Keratinocyte (primary cell): ENCODE data around the gene PIK3CD. TPM values are rescaled to one million over a fixed set of nuclear protein-coding genes. Genes with fewer than 3 reads are reported as not detected.

ENCODE experiments used
- DNase-seq: peaks from one replicate; pipeline ENCODE4 v3.0.0-alpha.2; 2011; ENCODE audit warnings: low read depth, missing footprints, low spot score
- FAIRE-seq: peaks from 2 replicates; lab custom pipeline; 2011; peaks lifted over from hg19 to GRCh38; lab: Jason Lieb, UNC
- H2AFZ ChIP-seq: 2 replicates; pipeline ENCODE4 v1.6.0; 2012; ENCODE audit warnings: low read length, control low read depth, inconsistent platforms; ENCODE audit not compliant: control insufficient read depth
- H3K27ac ChIP-seq: 2 replicates; pipeline ENCODE4 v1.5.1; 2011; ENCODE audit warnings: low read length; ENCODE audit not compliant: control insufficient read depth, insufficient read depth
- H3K27me3 ChIP-seq: 3 replicates; pipeline ENCODE4 v1.6.0; 2011; ENCODE audit warnings: low read length; ENCODE audit not compliant: control insufficient read depth, insufficient read depth; ENCODE audit errors: extremely low read depth
- H3K36me3 ChIP-seq, 2 experiments: 2 replicates in 1 of 2; 3 replicates in 1 of 2; pipeline ENCODE4 v1.5.1; 2011; ENCODE audit warnings: low read length in 2 of 2, mild to moderate bottlenecking in 1 of 2; ENCODE audit not compliant: control insufficient read depth in 2 of 2, insufficient read depth in 2 of 2; ENCODE audit errors: extremely low read depth in 1 of 2
- H3K4me1 ChIP-seq: 3 replicates; pipeline ENCODE4 v1.5.1; 2011; ENCODE audit warnings: low read length; ENCODE audit not compliant: control insufficient read depth, insufficient read depth; ENCODE audit errors: extremely low read depth
- H3K4me2 ChIP-seq: 3 replicates; pipeline ENCODE4 v1.6.0; 2011; ENCODE audit warnings: low read depth, low read length; ENCODE audit not compliant: control insufficient read depth, insufficient read depth; ENCODE audit errors: extremely low read depth
- H3K4me3 ChIP-seq, 3 experiments: fragments of 200-600 bp in 1 of 3; sonication (generic) in 1 of 3; 2 replicates in 2 of 3; 3 replicates in 1 of 3; pipeline ENCODE4 v1.5.1; 2011 to 2016; ENCODE audit warnings: low read length in 3 of 3, mild to moderate bottlenecking in 3 of 3, control low read depth in 2 of 3, inconsistent platforms in 1 of 3, low read depth in 1 of 3, mixed read lengths in 1 of 3, mixed run types in 1 of 3, moderate library complexity in 1 of 3; ENCODE audit not compliant: control insufficient read depth in 2 of 3, insufficient read depth in 2 of 3; ENCODE audit errors: extremely low read depth in 1 of 3
- H3K79me2 ChIP-seq: 2 replicates; pipeline ENCODE4 v1.6.0; 2012; ENCODE audit warnings: low read length; ENCODE audit not compliant: control insufficient read depth, insufficient read depth
- H3K9ac ChIP-seq: 3 replicates; pipeline ENCODE4 v1.6.0; 2011; ENCODE audit warnings: low read length; ENCODE audit not compliant: control insufficient read depth, insufficient read depth; ENCODE audit errors: extremely low read depth
- H3K9me1 ChIP-seq: 3 replicates; pipeline ENCODE4 v1.6.0; 2011; ENCODE audit warnings: low read length; ENCODE audit not compliant: control insufficient read depth, insufficient read depth; ENCODE audit errors: extremely low read depth
- H3K9me3 ChIP-seq: 2 replicates; pipeline ENCODE4 v1.5.1; 2012; ENCODE audit warnings: low read depth, low read length; ENCODE audit not compliant: control insufficient read depth
- H4K20me1 ChIP-seq: 3 replicates; pipeline ENCODE4 v1.6.0; 2011; ENCODE audit warnings: low read length; ENCODE audit not compliant: control insufficient read depth, insufficient read depth; ENCODE audit errors: extremely low read depth
- EZH2 ChIP-seq: IDR thresholded peaks from one replicate; pipeline ENCODE4 v1.6.1; 2012; ENCODE audit warnings: inconsistent platforms, mild to moderate bottlenecking, low read length, moderate library complexity
- dilution Hi-C: fragments of 300-500 bp; cut with MboI; formaldehyde crosslinking; loops from one replicate; pipeline ENCODE4 v1.7.0; 2020; ENCODE audit warnings: low sequenced_read_pairs; ENCODE audit not compliant: extremely low pct_ligation_motif_present
- polyA plus RNA-seq, 5 experiments: library from polyadenylated mRNA; depleted of rRNA in 3 of 5; stranded (reverse) in 3 of 5; stranded (forward) in 1 of 5; unstranded in 1 of 5; fragments of >200 nt; gene quantifications; 1 replicate in 1 of 5; 2 replicates in 3 of 5; 3 replicates in 1 of 5; pipeline versions ENCODE4 v1.2.1 to v1.2.3, GENCODE V29; 2011 to 2012; ENCODE audit warnings: missing spikeins in 2 of 5, low read depth in 1 of 5, low replicate concordance in 1 of 5
- TF ChIP-seq, protein P1 (sequence below), 3 experiments: IDR thresholded peaks in 1 of 3; conservative IDR thresholded peaks in 1 of 3; optimal IDR thresholded peaks in 1 of 3; 2 replicates in 2 of 3; 3 replicates in 1 of 3; pipeline versions ENCODE3 to v1.5.1; 2011; ENCODE audit warnings: low read length in 3 of 3, mild to moderate bottlenecking in 3 of 3, moderate library complexity in 2 of 3, control low read depth in 1 of 3, inconsistent platforms in 1 of 3; ENCODE audit not compliant: insufficient read depth in 2 of 3; ENCODE audit errors: extremely low read depth in 1 of 3

Gene PIK3CD
- polyA plus RNA-seq, 1 donor (not counting 4 experiments of a cell fraction or from before 2014, with no cell fraction given), result 7.8 TPM

GRCh38 chr1:9606948-9607347 is 44.6 kb upstream of the PIK3CD start:
- H3K4me1 ChIP-seq, result no peaks in the 10 kb centered on the region
- DNase-seq (no peak), FAIRE-seq (no peak)
- no peak overlapping the region for H3K4me2 ChIP-seq
- H3K9me1 ChIP-seq, result no peaks in the 10 kb centered on the region
- TF ChIP-seq, protein P1, sequence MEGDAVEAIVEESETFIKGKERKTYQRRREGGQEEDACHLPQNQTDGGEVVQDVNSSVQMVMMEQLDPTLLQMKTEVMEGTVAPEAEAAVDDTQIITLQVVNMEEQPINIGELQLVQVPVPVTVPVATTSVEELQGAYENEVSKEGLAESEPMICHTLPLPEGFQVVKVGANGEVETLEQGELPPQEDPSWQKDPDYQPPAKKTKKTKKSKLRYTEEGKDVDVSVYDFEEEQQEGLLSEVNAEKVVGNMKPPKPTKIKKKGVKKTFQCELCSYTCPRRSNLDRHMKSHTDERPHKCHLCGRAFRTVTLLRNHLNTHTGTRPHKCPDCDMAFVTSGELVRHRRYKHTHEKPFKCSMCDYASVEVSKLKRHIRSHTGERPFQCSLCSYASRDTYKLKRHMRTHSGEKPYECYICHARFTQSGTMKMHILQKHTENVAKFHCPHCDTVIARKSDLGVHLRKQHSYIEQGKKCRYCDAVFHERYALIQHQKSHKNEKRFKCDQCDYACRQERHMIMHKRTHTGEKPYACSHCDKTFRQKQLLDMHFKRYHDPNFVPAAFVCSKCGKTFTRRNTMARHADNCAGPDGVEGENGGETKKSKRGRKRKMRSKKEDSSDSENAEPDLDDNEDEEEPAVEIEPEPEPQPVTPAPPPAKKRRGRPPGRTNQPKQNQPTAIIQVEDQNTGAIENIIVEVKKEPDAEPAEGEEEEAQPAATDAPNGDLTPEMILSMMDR (optimal IDR thresholded peaks at IDR 0.05 in 1 of 3, IDR thresholded peaks at IDR 0.05 in 1 of 3, conservative IDR thresholded peaks at IDR 0.05 in 1 of 3; ENCODE audit: extremely low read depth in 1 of 3, insufficient read depth in 2 of 3, low read length in 3 of 3), result no peak
- TF ChIP-seq EZH2, result no peak
- H3K79me2 ChIP-seq, result no peaks in the 10 kb centered on the region
- no peak overlapping the region for H3K4me3 ChIP-seq
- peaks cover 11 to 16% of the 10 kb centered on the region in 2 experiments for H3K36me3 ChIP-seq
- dilution Hi-C loops, result no loop called here
- H3K27me3 ChIP-seq, result no peaks in the 10 kb centered on the region
- no peak overlapping the region for H3K27ac ChIP-seq
- H3K9me3 ChIP-seq, result no peaks in the 10 kb centered on the region
- no peak overlapping the region for H3K9ac ChIP-seq
- no peaks in the 10 kb centered on the region for H4K20me1 ChIP-seq
- H2AFZ ChIP-seq, result no peak overlapping the region

- Histone ChIP-seq H3K4me1 (no peaks in the 10 kb centered on the region), H3K79me2 (no peaks in the 10 kb centered on the region), H3K9ac (no peak overlapping the region), H4K20me1 (no peaks in the 10 kb centered on the region), H3K36me3 (peaks cover 10 to 14% of the 10 kb centered on the region in 2 experiments), H3K9me3 (no peaks in the 10 kb centered on the region), H3K27me3 (no peaks in the 10 kb centered on the region), H3K4me3 (no peak overlapping the region), H3K27ac (no peak overlapping the region), H2AFZ (no peak overlapping the region), H3K4me2 (no peak overlapping the region), H3K9me1 (no peaks in the 10 kb centered on the region)
- dilution Hi-C loops, result no loop called here
- DNase-seq (no peak), FAIRE-seq (no peak)
- TF ChIP-seq, protein P1 (optimal IDR thresholded peaks at IDR 0.05 in 1 of 3, IDR thresholded peaks at IDR 0.05 in 1 of 3, conservative IDR thresholded peaks at IDR 0.05 in 1 of 3; ENCODE audit: extremely low read depth in 1 of 3, insufficient read depth in 2 of 3, low read length in 3 of 3), result no peak
- TF ChIP-seq EZH2, result no peak
Measured at GRCh38 chr1:9607352-9607751, 44.2 kb upstream of the PIK3CD start.
